OCI-LY1 (cell line): Measurements from ENCODE around the gene RGS14.

ENCODE experiments used
- CTCF ChIP-seq: fragments of 200-600 bp; sonication (generic), shearing (Covaris generic); IDR thresholded peaks from 2 replicates; pipeline ENCODE4 v1.5.1; 2017; ENCODE audit warnings: mild to moderate bottlenecking, antibody characterized with exemption, low read length, moderate library complexity, mixed read lengths
- EZH2 ChIP-seq: fragments of 200-600 bp; sonication (generic), shearing (Covaris generic); IDR thresholded peaks from 2 replicates; pipeline ENCODE4 v1.8.0; 2017; ENCODE audit warnings: borderline replicate concordance, mixed run types, mild to moderate bottlenecking, antibody characterized with exemption, low read length, moderate library complexity, mixed read lengths

- TF ChIP-seq EZH2 (no peak), CTCF (no peak)
These were observed 42.5 kb downstream of the RGS14 start, which contains the start of gene PFN3 for GRCh38 chr5:177399997-177400868.
